GM12878 (cell line): ENCODE measurements around the gene CRIM1.

Experiments
- CREB1 ChIP-seq: IDR thresholded peaks from 2 replicates; pipeline ENCODE4 v1.6.1; 2012; ENCODE audit warnings: low read depth, mild to moderate bottlenecking, inconsistent platforms
- POLR2AphosphoS5 ChIP-seq: IDR thresholded peaks from 2 replicates; pipeline ENCODE4 v1.6.1; 2011; ENCODE audit warnings: mild to moderate bottlenecking, low read length, inconsistent platforms
- RCOR1 ChIP-seq: conservative IDR thresholded peaks from 2 replicates; pipeline ENCODE4 v1.6.1; 2012; ENCODE audit warnings: low read depth, low read length, improper control_type of control experiment
- SMARCA5 ChIP-seq: fragments of 450-650 bp; IDR thresholded peaks from 2 replicates; pipeline ENCODE4 v1.6.1; 2017; ENCODE audit warnings: mild to moderate bottlenecking
- WRNIP1 ChIP-seq: IDR thresholded peaks from 2 replicates; pipeline ENCODE4 v1.6.1; 2011; ENCODE audit warnings: low read depth, low read length, improper control_type of control experiment, borderline replicate concordance
- YY1 ChIP-seq: IDR thresholded peaks from 2 replicates; pipeline ENCODE4 v1.6.1; 2011; ENCODE audit warnings: low read depth, mild to moderate bottlenecking, low read length
- ZNF274 ChIP-seq: IDR thresholded peaks from one replicate; pipeline ENCODE4 v1.8.0; 2011; ENCODE audit not compliant: insufficient read length, insufficient read depth
- TF ChIP-seq, protein P1 (sequence below), 3 experiments: IDR thresholded peaks in 2 of 3; conservative IDR thresholded peaks in 1 of 3; 2 replicates each; pipeline ENCODE4 v1.5.1; 2011; ENCODE audit warnings: low read depth in 3 of 3, low read length in 3 of 3, mild to moderate bottlenecking in 3 of 3, control low read depth in 2 of 3, moderate library complexity in 2 of 3, inconsistent platforms in 1 of 3, mixed read lengths in 1 of 3; ENCODE audit not compliant: control insufficient read depth in 2 of 3, insufficient read depth in 1 of 3; ENCODE audit errors: extremely low read depth in 1 of 3

DNA sequence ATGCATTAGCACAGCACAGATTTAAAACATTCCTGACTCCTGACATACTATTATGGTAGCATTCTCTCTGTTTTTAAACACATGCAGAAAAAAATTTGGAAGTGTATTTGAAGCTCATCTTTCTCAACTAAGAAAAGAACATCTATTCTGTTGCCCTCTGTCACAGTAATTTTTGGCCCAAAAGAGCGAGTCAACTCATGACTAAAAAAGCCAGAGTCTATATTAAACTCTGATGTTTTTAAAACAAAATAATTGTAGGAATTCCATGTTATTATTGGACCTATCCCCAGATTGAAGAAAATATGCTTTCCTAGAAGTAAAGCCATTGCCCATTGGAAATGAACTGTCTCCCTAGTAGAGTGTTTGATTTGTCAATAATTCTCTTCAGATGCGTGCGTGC, 96.7 kb downstream of the CRIM1 start:
- TF ChIP-seq WRNIP1 (no peak), SMARCA5 (no peak), CREB1 (no peak), POLR2AphosphoS5 (no peak), YY1 (no peak), ZNF274 (no peak), RCOR1 (no peak)
- TF ChIP-seq, protein P1, sequence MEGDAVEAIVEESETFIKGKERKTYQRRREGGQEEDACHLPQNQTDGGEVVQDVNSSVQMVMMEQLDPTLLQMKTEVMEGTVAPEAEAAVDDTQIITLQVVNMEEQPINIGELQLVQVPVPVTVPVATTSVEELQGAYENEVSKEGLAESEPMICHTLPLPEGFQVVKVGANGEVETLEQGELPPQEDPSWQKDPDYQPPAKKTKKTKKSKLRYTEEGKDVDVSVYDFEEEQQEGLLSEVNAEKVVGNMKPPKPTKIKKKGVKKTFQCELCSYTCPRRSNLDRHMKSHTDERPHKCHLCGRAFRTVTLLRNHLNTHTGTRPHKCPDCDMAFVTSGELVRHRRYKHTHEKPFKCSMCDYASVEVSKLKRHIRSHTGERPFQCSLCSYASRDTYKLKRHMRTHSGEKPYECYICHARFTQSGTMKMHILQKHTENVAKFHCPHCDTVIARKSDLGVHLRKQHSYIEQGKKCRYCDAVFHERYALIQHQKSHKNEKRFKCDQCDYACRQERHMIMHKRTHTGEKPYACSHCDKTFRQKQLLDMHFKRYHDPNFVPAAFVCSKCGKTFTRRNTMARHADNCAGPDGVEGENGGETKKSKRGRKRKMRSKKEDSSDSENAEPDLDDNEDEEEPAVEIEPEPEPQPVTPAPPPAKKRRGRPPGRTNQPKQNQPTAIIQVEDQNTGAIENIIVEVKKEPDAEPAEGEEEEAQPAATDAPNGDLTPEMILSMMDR (IDR thresholded peaks at IDR 0.05 in 2 of 3, conservative IDR thresholded peaks at IDR 0.05 in 1 of 3; ENCODE audit: control insufficient read depth in 2 of 3, extremely low read depth in 1 of 3, insufficient read depth in 1 of 3, low read depth in 3 of 3, low read length in 3 of 3) = no peak
